Measurements from ENCODE around the gene ZNF585A.

GRCh38 chr19:37136111-37136510 lies 36.4 kb downstream of the ZNF585A start:
- TF ChIP-seq POLR2A (IDR thresholded peaks at IDR 0.05) (no peak), CTCF (IDR thresholded peaks at IDR 0.05) (no peak)
